ENCODE data around the gene KRT81.

KRT81 gene

GRCh38 chr12:52311285-52311648 lies 19.9 kb upstream of the KRT81 start:
- H3K4me2 ChIP-seq, result no peak overlapping the region
- no peak overlapping the region for H2AFZ ChIP-seq (ENCODE audit: low read depth)
- H3K27me3 ChIP-seq (ENCODE audit: insufficient read depth, low read depth), result no peaks in the 10 kb centered on the region; the same call in 1 of the 2 replicates
- H4K20me1 ChIP-seq (ENCODE audit: insufficient read depth), result no peaks in the 10 kb centered on the region
- no peak for TF ChIP-seq CTCF (conservative IDR thresholded peaks at IDR 0.05; ENCODE audit: low read depth, low read length)
- H3K27ac ChIP-seq, result no peak overlapping the region
- no peaks in the 10 kb centered on the region for H3K79me2 ChIP-seq (ENCODE audit: insufficient read depth, low read depth)
- H3K9ac ChIP-seq, result no peak overlapping the region
- no peak overlapping the region for H3K4me3 ChIP-seq (IDR thresholded peaks at IDR 0.05; ENCODE audit: insufficient read depth, low read depth, low read length)
- H3K4me1 ChIP-seq (ENCODE audit: low read depth, poor library complexity, severe bottlenecking), result peaks cover under 1% of the 10 kb centered on the region
- no peaks in the 10 kb centered on the region for H3K36me3 ChIP-seq (ENCODE audit: insufficient read depth)

- Histone ChIP-seq H3K79me2 (ENCODE audit: insufficient read depth, low read depth) (no peaks in the 10 kb centered on the region), H3K36me3 (ENCODE audit: insufficient read depth) (no peaks in the 10 kb centered on the region), H2AFZ (ENCODE audit: low read depth) (no peak overlapping the region), H3K9ac (no peak overlapping the region), H3K27ac (no peak overlapping the region), H3K4me3 (IDR thresholded peaks at IDR 0.05; ENCODE audit: insufficient read depth, low read depth, low read length) (no peak overlapping the region), H3K4me2 (no peak overlapping the region), H3K27me3 (ENCODE audit: insufficient read depth, low read depth) (no peaks in the 10 kb centered on the region; the same call in 1 of the 2 replicates), H3K4me1 (ENCODE audit: low read depth, poor library complexity, severe bottlenecking) (peaks cover 6% of the 10 kb centered on the region), H4K20me1 (ENCODE audit: insufficient read depth) (no peaks in the 10 kb centered on the region)
- no peak for TF ChIP-seq CTCF (conservative IDR thresholded peaks at IDR 0.05; ENCODE audit: low read depth, low read length)
Observed at GRCh38 chr12:52310622-52311284, 19.4 kb upstream of the KRT81 start.

DNA sequence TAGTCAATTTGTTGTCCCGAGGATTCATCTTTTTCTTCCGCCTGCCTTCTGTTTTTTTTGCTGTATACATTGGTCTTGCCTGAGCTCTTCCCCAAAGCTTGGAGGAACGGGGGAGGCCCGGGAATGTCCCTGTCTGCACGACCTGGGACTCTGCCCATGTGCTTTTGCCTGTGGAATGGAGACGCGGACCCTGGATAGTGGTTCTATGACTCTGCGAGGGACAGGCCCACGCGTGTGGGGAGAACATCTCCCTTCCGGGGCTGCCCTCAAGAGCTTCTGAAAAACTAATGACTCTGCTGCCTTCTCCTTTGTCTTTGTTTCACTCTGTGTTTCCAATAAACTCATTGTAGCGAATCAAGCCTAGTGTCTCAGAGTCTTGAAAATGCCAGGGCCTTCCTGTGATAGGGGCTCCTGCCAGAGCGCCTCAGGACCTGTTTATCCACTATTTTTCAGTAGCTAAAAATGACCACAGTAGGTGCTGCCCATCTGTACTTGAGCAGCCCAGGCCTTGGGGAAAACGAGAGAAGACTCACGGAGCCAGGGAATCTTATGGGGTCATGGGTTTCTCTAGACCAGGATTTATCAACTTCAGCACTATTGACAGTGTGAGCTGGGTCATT lies 17.6 kb upstream of the KRT81 start:
- no peak overlapping the region for H2AFZ ChIP-seq (ENCODE audit: low read depth)
- TF ChIP-seq CTCF (conservative IDR thresholded peaks at IDR 0.05; ENCODE audit: low read depth, low read length), result no peak
- H3K27me3 ChIP-seq (ENCODE audit: insufficient read depth, low read depth), result no peaks in the 10 kb centered on the region
- no peak overlapping the region for H3K4me2 ChIP-seq
- H3K36me3 ChIP-seq (ENCODE audit: insufficient read depth), result no peaks in the 10 kb centered on the region
- no peak overlapping the region for H3K27ac ChIP-seq
- H3K9ac ChIP-seq, result no peak overlapping the region
- peaks cover 21% of the 10 kb centered on the region for H3K4me1 ChIP-seq (ENCODE audit: low read depth, poor library complexity, severe bottlenecking)
- H3K79me2 ChIP-seq (ENCODE audit: insufficient read depth, low read depth), result no peaks in the 10 kb centered on the region
- no peak overlapping the region for H3K4me3 ChIP-seq (IDR thresholded peaks at IDR 0.05; ENCODE audit: insufficient read depth, low read depth, low read length)
- no peaks in the 10 kb centered on the region for H4K20me1 ChIP-seq (ENCODE audit: insufficient read depth)

DNA sequence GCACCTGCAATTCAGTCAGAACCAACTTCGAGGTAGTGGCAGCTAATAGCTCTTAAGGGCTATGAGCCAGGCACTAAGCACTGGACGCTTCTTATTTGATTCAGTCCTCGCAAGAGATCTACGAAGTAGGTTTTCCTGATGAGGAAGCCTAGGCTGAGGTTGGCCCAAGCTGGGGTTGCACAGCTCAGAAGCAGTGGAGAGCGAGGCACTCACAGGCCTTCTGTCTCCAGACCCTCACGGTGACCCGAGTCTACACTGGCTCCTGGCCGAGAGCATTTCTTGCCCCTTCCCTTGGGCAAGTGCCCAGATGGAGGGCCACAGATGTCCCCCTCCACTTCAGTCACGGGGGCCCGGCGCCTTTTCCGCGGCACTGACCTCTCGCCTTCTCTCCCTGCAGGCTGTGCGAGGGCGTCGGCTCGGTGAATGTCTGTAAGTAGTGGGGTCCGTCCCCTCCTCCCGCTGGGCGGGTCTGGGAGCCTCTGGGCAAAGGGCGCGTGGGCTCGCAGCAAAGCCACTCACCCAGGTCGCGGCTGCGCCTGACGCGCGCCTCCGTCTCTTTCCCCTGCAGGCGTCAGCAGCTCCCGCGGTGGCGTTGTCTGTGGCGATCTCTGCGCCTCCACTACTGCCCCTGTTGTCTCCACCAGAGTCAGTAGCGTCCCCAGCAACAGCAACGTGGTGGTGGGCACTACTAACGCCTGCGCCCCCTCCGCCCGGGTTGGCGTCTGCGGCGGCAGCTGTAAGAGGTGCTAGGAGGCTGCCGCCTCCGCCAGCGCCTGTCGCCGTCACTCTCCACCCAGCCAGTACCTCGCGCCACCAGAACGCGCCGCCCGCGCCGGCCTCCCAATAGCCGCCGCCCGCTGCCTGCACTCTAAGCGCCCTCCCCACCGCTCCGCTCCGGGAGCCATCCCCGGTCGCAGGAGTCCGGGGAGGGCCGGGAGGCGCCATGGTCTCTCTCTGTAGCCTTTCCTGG lies 16.8 kb upstream of the KRT81 start:
- no peak for TF ChIP-seq CTCF (conservative IDR thresholded peaks at IDR 0.05; ENCODE audit: low read depth, low read length)
- peaks cover 21% of the 10 kb centered on the region for H3K4me1 ChIP-seq (ENCODE audit: low read depth, poor library complexity, severe bottlenecking)
- H3K4me2 ChIP-seq, result no peak overlapping the region
- H4K20me1 ChIP-seq (ENCODE audit: insufficient read depth), result no peaks in the 10 kb centered on the region
- H3K4me3 ChIP-seq (IDR thresholded peaks at IDR 0.05; ENCODE audit: insufficient read depth, low read depth, low read length), result no peak overlapping the region
- H3K79me2 ChIP-seq (ENCODE audit: insufficient read depth, low read depth), result no peaks in the 10 kb centered on the region
- H2AFZ ChIP-seq (ENCODE audit: low read depth), result no peak overlapping the region
- no peak overlapping the region for H3K27ac ChIP-seq
- no peaks in the 10 kb centered on the region for H3K27me3 ChIP-seq (ENCODE audit: insufficient read depth, low read depth)
- H3K9ac ChIP-seq, result no peak overlapping the region
- H3K36me3 ChIP-seq (ENCODE audit: insufficient read depth), result no peaks in the 10 kb centered on the region

All from KMS-11 (cell line).